HL-60 (cell line): ENCODE measurements around the gene SRPK2.

Experiments used
- CTCF ChIP-seq: IDR thresholded peaks from one replicate; pipeline ENCODE4 v1.5.1; 2011; ENCODE audit warnings: low read length, control low read depth, inconsistent platforms; ENCODE audit not compliant: insufficient read depth
- POLR2AphosphoS5 ChIP-seq: IDR thresholded peaks from 2 replicates; pipeline ENCODE4 v1.6.1; 2012; ENCODE audit warnings: low read depth
- REST ChIP-seq: IDR thresholded peaks from 2 replicates; pipeline ENCODE4 v1.6.1; 2012; ENCODE audit warnings: low read depth; ENCODE audit not compliant: insufficient replicate concordance

GRCh38 chr7:105130048-105130447 is 258.7 kb downstream of the SRPK2 start:
- TF ChIP-seq CTCF: no peak
- TF ChIP-seq POLR2AphosphoS5: no peak
- TF ChIP-seq REST: no peak
